IMR-90 (cell line): ENCODE data around the gene ARPP21. TPM values are rescaled to one million over a fixed set of nuclear protein-coding genes. Genes with fewer than 3 reads are reported as not detected.

ENCODE experiments used
- ATAC-seq: fragments of 200-7000 bp; cut with Tn5 transposase; 2 replicates; pipeline ENCODE4 v1.9.1; 2020; ENCODE audit warnings: low read depth, mild to moderate bottlenecking, moderate library complexity
- BruUV-seq: library from RNA; stranded (reverse); fragments of 400-500 nt; replicated peaks from 2 replicates; lab custom pipeline; 2021; lab: Mats Ljungman, UMichigan
- CTCF ChIA-PET: fragments of 300-600 bp; formaldehyde crosslinking; extraction: SDS; loops from one replicate; lab custom pipeline; 2021; ENCODE audit warnings: antibody characterized with exemption; lab: Yijun Ruan, JAX
- POLR2A ChIA-PET: fragments of 300-600 bp; sonication (Branson Sonifier 250); formaldehyde crosslinking; loops from one replicate; lab custom pipeline; 2022; ENCODE audit warnings: antibody characterized with exemption; ENCODE audit not compliant: unreplicated experiment; lab: Charles Lee
- DNase-seq: peaks from one replicate; pipeline ENCODE4 v3.0.0; 2013
- H2AFZ ChIP-seq: replicated peaks from 2 replicates; pipeline ENCODE3; 2013; ENCODE audit warnings: low read length, mild to moderate bottlenecking; ENCODE audit not compliant: poor library complexity
- H2AK5ac ChIP-seq: 2 replicates; pipeline ENCODE4 v1.6.1; 2013; ENCODE audit warnings: low read depth, low read length, inconsistent platforms
- H2AK9ac ChIP-seq: replicated peaks from 2 replicates; pipeline ENCODE3; 2013; ENCODE audit warnings: mild to moderate bottlenecking, low read depth, low read length, moderate library complexity; ENCODE audit not compliant: poor library complexity
- H2BK120ac ChIP-seq: 2 replicates; pipeline ENCODE4 v1.6.1; 2013; ENCODE audit warnings: low read depth, low read length, inconsistent platforms
- H2BK15ac ChIP-seq: 3 replicates; pipeline ENCODE4 v1.6.1; 2013; ENCODE audit warnings: low read depth, low read length, inconsistent platforms
- H2BK20ac ChIP-seq: 2 replicates; pipeline ENCODE4 v1.6.1; 2013; ENCODE audit warnings: low read depth, mild to moderate bottlenecking, inconsistent platforms, low read length, moderate library complexity
- H2BK5ac ChIP-seq: 2 replicates; pipeline ENCODE4 v1.6.1; 2013; ENCODE audit warnings: mild to moderate bottlenecking, low read depth, low read length, inconsistent platforms; ENCODE audit not compliant: poor library complexity, severe bottlenecking
- H3K14ac ChIP-seq: replicated peaks from 2 replicates; pipeline ENCODE4 v1.6.1; 2013; ENCODE audit warnings: low read depth, low read length, inconsistent platforms
- H3K18ac ChIP-seq: 2 replicates; pipeline ENCODE4 v1.6.1; 2013; ENCODE audit warnings: low read depth, low read length, control low read depth
- H3K23ac ChIP-seq: 2 replicates; pipeline ENCODE4 v1.6.1; 2013; ENCODE audit warnings: low read depth, low read length, inconsistent platforms
- H3K27ac ChIP-seq: 2 replicates; pipeline ENCODE4 v1.5.1; 2013; ENCODE audit warnings: mild to moderate bottlenecking, control low read depth, low read length; ENCODE audit not compliant: insufficient read depth
- H3K27me3 ChIP-seq: 2 replicates; pipeline ENCODE4 v1.6.1; 2013; ENCODE audit warnings: low read length; ENCODE audit not compliant: control insufficient read depth, insufficient read depth
- H3K36me3 ChIP-seq: 2 replicates; pipeline ENCODE4 v1.6.1; 2013; ENCODE audit warnings: low read length, mixed read lengths; ENCODE audit not compliant: control insufficient read depth, insufficient read depth
- H3K4ac ChIP-seq: 2 replicates; pipeline ENCODE4 v1.6.1; 2013; ENCODE audit warnings: low read depth, low read length, inconsistent platforms
- H3K4me1 ChIP-seq: 2 replicates; pipeline ENCODE4 v1.6.1; 2013; ENCODE audit warnings: low read length, mixed read lengths; ENCODE audit not compliant: control insufficient read depth, insufficient read depth
- H3K4me2 ChIP-seq: 2 replicates; pipeline ENCODE4 v1.6.1; 2013; ENCODE audit warnings: low read depth, mild to moderate bottlenecking, control low read depth, low read length, moderate library complexity
- H3K4me3 ChIP-seq: 2 replicates; pipeline ENCODE4 v1.5.1; 2013; ENCODE audit warnings: low read depth, mild to moderate bottlenecking, control low read depth, low read length, moderate library complexity; ENCODE audit not compliant: insufficient read depth
- H3K56ac ChIP-seq: 2 replicates; pipeline ENCODE4 v1.6.1; 2013; ENCODE audit warnings: low read length, inconsistent platforms; ENCODE audit not compliant: insufficient read depth; ENCODE audit errors: extremely low read depth
- H3K79me1 ChIP-seq, 2 experiments: 2 replicates each; pipeline ENCODE4 v1.6.1; 2013; ENCODE audit warnings: low read length in 2 of 2, inconsistent platforms in 1 of 2, low read depth in 1 of 2
- H3K9ac ChIP-seq: 2 replicates; pipeline ENCODE4 v1.6.1; 2013; ENCODE audit warnings: low read depth, low read length, control low read depth
- H3K9me1 ChIP-seq: 2 replicates; pipeline ENCODE4 v1.6.1; 2013; ENCODE audit warnings: low read length, inconsistent platforms; ENCODE audit not compliant: insufficient read depth
- H3K9me3 ChIP-seq: 2 replicates; pipeline ENCODE4 v1.6.1; 2013; ENCODE audit warnings: low read length; ENCODE audit not compliant: control insufficient read depth, insufficient read depth
- H4K20me1 ChIP-seq: 2 replicates; pipeline ENCODE4 v1.6.1; 2013; ENCODE audit warnings: low read length, inconsistent platforms; ENCODE audit not compliant: insufficient read depth
- H4K5ac ChIP-seq: 2 replicates; pipeline ENCODE4 v1.6.1; 2013; ENCODE audit warnings: mild to moderate bottlenecking, low read depth, low read length, control low read depth
- H4K8ac ChIP-seq, 2 experiments: 2 replicates each; pipeline ENCODE4 v1.6.1; 2013; ENCODE audit warnings: low read depth in 2 of 2, low read length in 2 of 2, control low read depth in 1 of 2, inconsistent platforms in 1 of 2
- H4K91ac ChIP-seq: 2 replicates; pipeline ENCODE4 v1.6.1; 2013; ENCODE audit warnings: low read depth, low read length, inconsistent platforms; ENCODE audit not compliant: insufficient read depth
- BHLHE40 ChIP-seq: fragments of 150-350 bp; IDR thresholded peaks from 2 replicates; pipeline ENCODE4 v1.6.1; 2016; ENCODE audit warnings: mild to moderate bottlenecking, low read depth, low read length
- CHD1 ChIP-seq: IDR thresholded peaks from 2 replicates; pipeline ENCODE4 v1.6.1; 2012; ENCODE audit warnings: low read depth, low read length, improper control_type of control experiment
- FOS ChIP-seq: fragments of 150-350 bp; IDR thresholded peaks from 2 replicates; pipeline ENCODE4 v1.6.1; 2016; ENCODE audit warnings: low read depth, low read length
- MAFK ChIP-seq: IDR thresholded peaks from 2 replicates; pipeline ENCODE4 v1.6.1; 2012; ENCODE audit warnings: low read depth, low read length, improper control_type of control experiment
- MAZ ChIP-seq: IDR thresholded peaks from 2 replicates; pipeline ENCODE4 v1.6.1; 2012; ENCODE audit warnings: low read depth, mild to moderate bottlenecking, low read length, improper control_type of control experiment, moderate library complexity, borderline replicate concordance
- MXI1 ChIP-seq: IDR thresholded peaks from 2 replicates; pipeline ENCODE4 v1.6.1; 2012; ENCODE audit warnings: low read depth, mild to moderate bottlenecking, low read length, moderate library complexity, borderline replicate concordance
- NFE2L2 ChIP-seq: fragments of 150-350 bp; IDR thresholded peaks from 2 replicates; pipeline ENCODE4 v1.6.1; 2016; ENCODE audit warnings: low read depth, mild to moderate bottlenecking, low read length
- RAD21 ChIP-seq: IDR thresholded peaks from 2 replicates; pipeline ENCODE4 v1.6.1; 2012; ENCODE audit warnings: low read length, improper control_type of control experiment
- RCOR1 ChIP-seq: IDR thresholded peaks from 2 replicates; pipeline ENCODE4 v1.6.1; 2012; ENCODE audit warnings: mild to moderate bottlenecking, low read length, improper control_type of control experiment; ENCODE audit not compliant: insufficient replicate concordance
- SMC3 ChIP-seq: fragments of 150-350 bp; IDR thresholded peaks from 2 replicates; pipeline ENCODE4 v1.6.1; 2016; ENCODE audit warnings: low read depth, mild to moderate bottlenecking, antibody characterized with exemption, low read length, moderate library complexity
- WGBS, 2 experiments: methylation state at CpG; one replicate each; pipeline versions ENCODE4 v1.1.5 to v1.1.7; 2013; ENCODE audit warnings: missing lambda C conversion rate in 2 of 2; ENCODE audit not compliant: insufficient read length in 1 of 2; ENCODE audit errors: extremely low coverage in 2 of 2; 5-methylcytosine and 5-hydroxymethylcytosine counted together
- dilution Hi-C: fragments of 300-500 bp; cut with HindIII; formaldehyde crosslinking; loops from one replicate; pipeline ENCODE4 v1.14.3; 2018; ENCODE audit warnings: low sequenced_read_pairs; ENCODE audit not compliant: unreplicated experiment
- in situ Hi-C: fragments of 300-500 bp; cut with MboI; formaldehyde crosslinking; loops from 3 replicates; pipeline ENCODE4 v1.14.3; 2019; ENCODE audit warnings: low sequenced_read_pairs, inconsistent platforms, mixed read lengths
- intact Hi-C: fragments of 100-400 bp; cut with micrococcal nuclease; formaldehyde crosslinking; loops from 2 replicates; pipeline ENCODE4 v1.10.0; 2022
- polyA plus RNA-seq, 3 experiments: library from polyadenylated mRNA; depleted of rRNA; stranded (reverse); fragments of >200 nt; gene quantifications; 2 replicates each; pipeline ENCODE4 v1.2.3, GENCODE V29; 2012; ENCODE audit warnings: low replicate concordance in 1 of 3
- total RNA-seq: library from RNA; depleted of rRNA; stranded (reverse); fragments of >200 nt; gene quantifications from 2 replicates; pipeline ENCODE4 v1.2.3, GENCODE V29; 2012

Gene ARPP21
- total and polyA plus RNA-seq, 2 of the 4 experiments (the other 2 are of a cell fraction): not detected

- Histone ChIP-seq H3K9ac (no peak overlapping the region), H4K91ac (no peak overlapping the region), H3K56ac (no peak overlapping the region), H4K5ac (no peak overlapping the region), H3K4me2 (no peak overlapping the region), H3K27me3 (no peaks in the 10 kb centered on the region), H2AFZ (no peak overlapping the region), H3K36me3 (no peaks in the 10 kb centered on the region), H4K20me1 (no peaks in the 10 kb centered on the region), H2BK120ac (no peak overlapping the region), H3K4me3 (no peak overlapping the region), H3K23ac (no peak overlapping the region), H3K4ac (no peak overlapping the region), H3K14ac (no peak overlapping the region), H3K79me1 (no peaks in the 10 kb centered on the region), H2AK5ac (no peak overlapping the region), H2BK15ac (no peak overlapping the region), H2BK20ac (no peak overlapping the region), H3K18ac (no peak overlapping the region), H2BK5ac (no peak overlapping the region), H4K8ac (no peak overlapping the region), H2AK9ac (no peak overlapping the region), H3K9me3 (peaks cover 2% of the 10 kb centered on the region; the same call in 1 of the 2 replicates), H3K4me1 (no peaks in the 10 kb centered on the region), H3K9me1 (no peaks in the 10 kb centered on the region), H3K27ac (no peak overlapping the region)
- dilution Hi-C loops (no loop called here), in situ Hi-C loops (no loop called here), intact Hi-C loops (no loop called here)
- DNase-seq (no peak), ATAC-seq (no peak)
- ChIA-PET POLR2A (no interaction called here), CTCF (interaction anchor here (0.8 kb wide), 1 partner anchor 118 kb away, joined by 4 read pairs; no protein-coding TSS in a partner anchor)
- no TSS peak for BruUV-seq
- no CpG with 5 or more reads among the region's 4 CpGs for WGBS, 2 experiments
- no peak for TF ChIP-seq MAZ
- TF ChIP-seq RCOR1: no peak
- TF ChIP-seq MAFK: no peak
- TF ChIP-seq SMC3: no peak
- no peak for TF ChIP-seq NFE2L2
- TF ChIP-seq BHLHE40: no peak
- TF ChIP-seq RAD21: no peak
- no peak for TF ChIP-seq MXI1
- TF ChIP-seq FOS: no peak
- TF ChIP-seq CHD1: no peak
Observed at GRCh38 chr3:35647461-35647860, 8.1 kb downstream of the ARPP21 start.
